Coronary artery (tissue), 2 donors: ENCODE measurements around the gene RCN1.
"Not testable (repeated sequence)": the region's sequence is repeated elsewhere in the genome, so short reads cannot be mapped to it uniquely, and the experiment has no call there.

Experiments
- DNase-seq: peaks from one replicate; pipeline ENCODE4 v3.0.0-alpha.2; 2017; ENCODE audit warnings: low spot score
- H3K27ac ChIP-seq, 2 donors: fragments of 200-600 bp; sonication (generic); one replicate each; pipeline ENCODE4 v1.5.1; 2016 to 2019
- H3K4me3 ChIP-seq: fragments of 200-600 bp; sonication (generic); 2 replicates; pipeline ENCODE4 v1.5.1; 2016; ENCODE audit warnings: mild to moderate bottlenecking, moderate library complexity
- CTCF ChIP-seq: fragments of 200-600 bp; sonication (generic); IDR thresholded peaks from one replicate; pipeline ENCODE4 v1.5.1; 2019; ENCODE audit warnings: antibody characterized with exemption

Gene RCN1

DNA sequence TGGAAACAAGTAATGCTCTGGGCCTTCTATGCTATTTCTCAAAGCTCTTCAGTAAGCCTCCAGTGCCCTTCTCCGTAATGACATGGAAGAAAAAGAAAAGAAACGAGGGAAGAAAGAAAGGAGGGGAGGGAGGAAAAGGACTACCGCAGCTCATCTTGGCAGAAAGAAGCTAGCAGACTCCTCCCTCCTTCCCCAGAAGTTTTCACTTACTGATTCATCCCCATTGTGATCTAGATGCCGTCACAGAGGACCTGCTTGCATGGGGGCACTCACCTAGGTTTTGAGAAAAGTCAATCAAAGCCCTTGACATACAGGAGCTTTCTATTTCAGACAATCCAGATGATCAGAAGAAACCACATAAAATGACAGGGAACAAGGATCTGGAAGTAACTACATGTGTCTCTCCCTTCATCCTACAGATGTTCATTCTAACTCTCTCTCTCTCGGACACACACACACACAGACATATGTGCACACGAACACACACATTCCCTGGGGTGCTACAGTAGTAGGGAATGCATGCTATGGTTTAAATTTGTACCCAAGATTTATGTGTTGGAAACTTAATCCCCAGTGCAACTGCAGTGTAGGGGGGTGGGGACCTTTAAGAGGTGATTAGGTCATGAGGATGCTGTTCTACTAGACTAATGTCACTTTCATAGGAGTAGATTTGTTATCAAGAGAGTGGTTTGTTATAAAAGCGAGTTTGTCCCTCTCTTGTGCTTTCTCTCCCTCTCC, 37.6 kb upstream of the RCN1 start:
- DNase-seq = no peak
- H3K4me3 ChIP-seq = no peak overlapping the region
- no peak overlapping the region for H3K27ac ChIP-seq
- TF ChIP-seq CTCF = no peak

DNA sequence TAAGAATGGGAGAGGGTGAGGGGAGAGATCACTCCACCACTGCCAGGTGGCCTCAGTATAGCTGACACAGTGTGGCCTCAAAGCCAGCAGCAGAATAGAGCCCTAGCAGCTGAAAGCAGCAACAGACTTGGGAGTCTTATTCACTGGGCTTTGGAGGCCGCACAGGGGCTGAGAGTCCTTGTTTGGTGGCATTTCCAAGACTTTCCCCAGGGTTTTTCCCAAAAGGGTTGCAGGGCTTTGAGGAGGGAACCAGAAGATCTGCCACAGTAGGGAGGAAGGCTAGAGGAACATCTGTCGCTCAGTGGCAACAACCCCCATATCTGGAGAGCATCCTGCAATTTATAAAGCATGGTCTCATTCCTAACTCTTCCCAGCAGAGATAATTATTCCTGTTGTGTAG, 35.0 kb upstream of the RCN1 start:
- no peak overlapping the region for H3K4me3 ChIP-seq
- no peak for TF ChIP-seq CTCF

DNA sequence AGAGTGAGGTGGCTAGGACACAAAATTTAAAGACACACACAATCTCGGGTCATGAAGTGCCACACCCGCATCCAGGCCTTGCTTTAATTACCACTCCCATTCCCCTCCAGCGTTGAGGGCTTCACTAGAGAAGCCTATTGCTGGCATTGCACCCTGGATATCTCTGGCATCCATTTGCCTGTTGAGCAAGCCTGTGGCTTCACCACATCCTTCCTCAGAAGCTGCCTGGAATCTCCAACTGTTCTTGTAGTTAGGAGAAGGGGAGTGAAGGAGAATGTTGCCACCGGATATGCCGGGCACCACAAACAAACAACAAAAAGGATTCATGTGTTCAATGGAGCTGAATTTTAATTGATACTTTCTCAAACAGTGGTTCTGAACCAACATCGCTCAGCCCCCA, 34.4 kb upstream of the RCN1 start:
- Histone ChIP-seq H3K4me3 (no peak overlapping the region), H3K27ac (no peak overlapping the region)
- DNase-seq = no peak
- no peak for TF ChIP-seq CTCF

More for the DNA sequence above, 35.0 kb upstream of the RCN1 start:
- DNase-seq = no peak
- no peak overlapping the region for H3K27ac ChIP-seq

- Histone ChIP-seq H3K27ac (no peak overlapping the region), H3K4me3 (no peak overlapping the region)
- TF ChIP-seq CTCF = no peak
- no peak for DNase-seq
Measured at GRCh38 chr11:32059686-32060462, 31.0 kb upstream of the RCN1 start.

DNA sequence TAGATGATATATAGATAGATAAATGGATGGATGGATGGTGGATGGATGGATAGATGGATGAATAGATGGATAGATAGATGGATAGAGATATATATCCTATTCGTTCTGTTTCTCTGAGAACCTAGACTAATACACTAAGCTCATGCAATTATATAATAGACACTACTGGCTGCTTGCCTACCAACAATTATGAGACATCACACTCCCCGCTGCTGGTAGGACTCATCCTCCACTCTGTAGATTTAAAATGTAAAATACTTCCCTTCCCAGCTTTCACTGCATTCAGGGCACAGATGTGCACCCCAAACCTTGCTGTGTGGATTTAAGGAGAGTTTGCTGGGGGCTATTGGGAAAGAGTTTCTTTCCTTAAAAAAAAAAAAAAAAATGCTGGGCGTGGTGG, 28.3 kb upstream of the RCN1 start:
- H3K27ac ChIP-seq = no peak overlapping the region
- TF ChIP-seq CTCF = no peak
- H3K4me3 ChIP-seq = no peak overlapping the region
- DNase-seq = no peak

GRCh38 chr11:32063031-32063430, 27.8 kb upstream of the RCN1 start:
- DNase-seq, H3K27ac ChIP-seq, H3K4me3 ChIP-seq: not testable (repeated sequence)

DNA sequence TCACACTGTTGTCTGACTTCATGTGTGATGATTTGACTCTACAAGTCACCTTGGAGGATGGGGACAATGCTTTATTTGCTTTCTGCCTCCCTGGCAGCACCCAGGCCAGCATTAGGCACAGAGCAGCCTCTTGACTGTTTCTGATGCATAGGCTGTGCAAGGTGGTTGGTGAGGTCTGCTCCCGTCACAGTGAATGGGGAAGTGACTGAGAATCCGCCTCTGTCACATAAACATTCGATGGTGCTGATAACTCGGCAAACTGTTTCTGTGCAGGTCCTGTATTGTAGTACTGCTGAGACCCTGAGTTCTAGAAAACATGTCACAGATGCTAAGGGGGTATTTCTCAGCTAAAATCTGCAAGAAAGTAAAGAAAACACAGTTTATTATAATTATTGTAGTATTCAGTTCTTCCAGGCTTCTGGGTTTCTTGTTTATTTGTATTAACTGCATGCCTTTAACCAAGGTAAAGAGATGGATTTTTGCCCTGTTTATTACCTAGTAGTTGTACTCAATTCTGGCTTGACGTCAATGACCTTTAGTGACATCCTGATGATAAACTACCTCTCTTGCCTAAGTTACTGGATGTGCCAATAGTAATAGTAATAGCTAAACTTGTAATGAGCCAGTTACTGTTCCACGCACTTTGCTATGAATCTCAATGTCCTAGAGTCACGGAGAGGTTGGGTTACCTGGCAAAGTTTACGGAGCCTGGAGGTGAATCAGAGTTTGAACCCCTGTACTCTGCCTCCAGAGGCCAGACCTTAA, 24.8 kb upstream of the RCN1 start:
- Histone ChIP-seq H3K4me3 (no peak overlapping the region), H3K27ac (no peak overlapping the region)
- no peak for DNase-seq
- no peak for TF ChIP-seq CTCF
